Right lobe of liver (tissue), 6 donors: Measurements from ENCODE around the gene RPP14. TPM values are rescaled to one million over a fixed set of nuclear protein-coding genes. Genes with fewer than 3 reads are reported as not detected.

Source experiments
- ATAC-seq, 4 donors: fragments of 200-7000 bp; cut with Tn5 transposase; one replicate each; pipeline ENCODE4 v1.9.1; 2020; ENCODE audit warnings: mild to moderate bottlenecking in 4 of 4, moderate library complexity in 4 of 4
- DNase-seq, 3 donors: peaks; one replicate each; pipeline ENCODE4 v3.0.0-alpha.2; 2020
- H3K27ac ChIP-seq, 3 donors: fragments of 200-600 bp; one replicate each; pipeline ENCODE4 v1.8.0; 2022
- H3K27me3 ChIP-seq, 2 donors: fragments of 200-600 bp; one replicate each; pipeline ENCODE4 v1.8.0; 2022
- H3K36me3 ChIP-seq, 4 donors: fragments of 200-600 bp; sonication (generic) in 1 of 4; one replicate each; pipeline versions ENCODE4 v1.5.1 to v1.8.0; 2017 to 2022; ENCODE audit warnings: control low read depth in 1 of 4
- H3K4me1 ChIP-seq, 4 donors: fragments of 200-600 bp; sonication (generic) in 1 of 4; one replicate each; pipeline versions ENCODE4 v1.5.1 to v1.8.0; 2017 to 2022; ENCODE audit warnings: control low read depth in 1 of 4
- H3K4me3 ChIP-seq, 3 donors: fragments of 200-600 bp; one replicate each; pipeline ENCODE4 v1.8.0; 2022
- H3K9me3 ChIP-seq, 4 donors: fragments of 200-600 bp; sonication (generic) in 1 of 4; one replicate each; pipeline versions ENCODE4 v1.5.1 to v1.8.0; 2017 to 2022; ENCODE audit warnings: control low read depth in 1 of 4
- POLR2A ChIP-seq: fragments of 450-650 bp; IDR thresholded peaks from one replicate; pipeline ENCODE4 v1.6.1; 2017; ENCODE audit warnings: antibody characterized with exemption, mild to moderate bottlenecking
- WGBS: methylation state at CpG from one replicate; pipeline ENCODE4 v1.1.6; 2018; ENCODE audit warnings: low coverage, low lambda C conversion rate; ENCODE audit not compliant: insufficient coverage; ENCODE audit errors: missing lambda C conversion rate; 5-methylcytosine and 5-hydroxymethylcytosine counted together
- intact Hi-C, 2 donors: fragments of 100-400 bp; cut with DNase I; formaldehyde crosslinking; loops; one replicate each; pipeline versions ENCODE4 v1.11.2 to v1.14.1; 2022
- total RNA-seq, 6 experiments: library from RNA; depleted of rRNA in 2 of 6; stranded (reverse); fragments of >200 nt in 2 of 6; fragmentation: NEBNext Ultra II Directional in 3 of 6; extraction: Animal tissue kit (Norgen Biotek cat#: 25700) in 3 of 6; gene quantifications; one replicate each; pipeline versions ENCODE4 v1.1.0 to v1.2.4, GENCODE V29; 2016 to 2023
- TF ChIP-seq, protein P1 (sequence below), 4 donors: fragments of 200-600 bp in 3 of 4; fragments of 450-650 bp in 1 of 4; IDR thresholded peaks; one replicate each; pipeline versions ENCODE4 v1.5.1 to v1.8.0; 2016 to 2022; ENCODE audit warnings: antibody characterized with exemption in 4 of 4, mild to moderate bottlenecking in 2 of 4
- donor health status: DM: no; HTN: yes; CAD: no.
- donor health status: DM: no; HTN: no; CAD: no.
- donor health status: DM: no; HTN: no; CAD: no.
- donor health status: DM: no; HTN: yes; CAD: no.
- donor health status: DM: no; HTN: yes; CAD: no.

The RPP14 gene
- total RNA-seq, 6 experiments from 2014 or later, result 7.9 to 12.6 (median 10.6) TPM

- Histone ChIP-seq H3K4me3 (no peak overlapping the region), H3K27ac (no peak overlapping the region), H3K4me1 (peaks cover 0 to 5% (median 0%) of the 10 kb centered on the region in 4 donors), H3K27me3 (no peaks in the 10 kb centered on the region), H3K9me3 (no peaks in the 10 kb centered on the region), H3K36me3 (no peaks in the 10 kb centered on the region)
- no peak for DNase-seq
- 70% methylated on average over 7 of the region's 7 CpGs for WGBS
- intact Hi-C loops, result no loop called here
- peak in 1 of 4 donors; percentile 22 for ATAC-seq
- no peak for TF ChIP-seq POLR2A
- TF ChIP-seq, protein P1, sequence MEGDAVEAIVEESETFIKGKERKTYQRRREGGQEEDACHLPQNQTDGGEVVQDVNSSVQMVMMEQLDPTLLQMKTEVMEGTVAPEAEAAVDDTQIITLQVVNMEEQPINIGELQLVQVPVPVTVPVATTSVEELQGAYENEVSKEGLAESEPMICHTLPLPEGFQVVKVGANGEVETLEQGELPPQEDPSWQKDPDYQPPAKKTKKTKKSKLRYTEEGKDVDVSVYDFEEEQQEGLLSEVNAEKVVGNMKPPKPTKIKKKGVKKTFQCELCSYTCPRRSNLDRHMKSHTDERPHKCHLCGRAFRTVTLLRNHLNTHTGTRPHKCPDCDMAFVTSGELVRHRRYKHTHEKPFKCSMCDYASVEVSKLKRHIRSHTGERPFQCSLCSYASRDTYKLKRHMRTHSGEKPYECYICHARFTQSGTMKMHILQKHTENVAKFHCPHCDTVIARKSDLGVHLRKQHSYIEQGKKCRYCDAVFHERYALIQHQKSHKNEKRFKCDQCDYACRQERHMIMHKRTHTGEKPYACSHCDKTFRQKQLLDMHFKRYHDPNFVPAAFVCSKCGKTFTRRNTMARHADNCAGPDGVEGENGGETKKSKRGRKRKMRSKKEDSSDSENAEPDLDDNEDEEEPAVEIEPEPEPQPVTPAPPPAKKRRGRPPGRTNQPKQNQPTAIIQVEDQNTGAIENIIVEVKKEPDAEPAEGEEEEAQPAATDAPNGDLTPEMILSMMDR (IDR thresholded peaks at IDR 0.05), result no peak
Measured at GRCh38 chr3:58349792-58350626, 44.0 kb downstream of the RPP14 start.

DNA sequence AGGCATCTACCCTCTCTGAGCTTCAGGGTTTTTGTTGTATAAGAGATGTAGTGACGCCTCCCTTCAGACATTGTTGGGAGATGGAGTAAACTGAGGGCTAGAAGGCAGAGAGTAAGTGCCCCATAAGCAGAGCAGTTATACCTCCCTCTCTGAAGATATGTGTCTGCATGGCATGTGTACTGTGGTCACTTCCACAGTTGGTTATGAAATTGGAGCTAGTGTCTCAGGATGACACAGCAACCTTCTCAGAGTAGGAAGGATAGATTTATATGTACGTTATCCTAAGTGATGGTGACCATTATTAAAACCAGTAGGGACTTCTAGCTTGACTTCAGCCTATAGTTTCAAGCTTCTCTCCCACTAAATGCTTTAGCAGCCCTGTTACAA lies 44.6 kb downstream of the RPP14 start:
- ATAC-seq (peak in 3 of 4 donors; percentile 41 to 60 (median 44)), DNase-seq (no peak)
- Histone ChIP-seq H3K4me3 (no peak overlapping the region), H3K9me3 (no peaks in the 10 kb centered on the region), H3K27ac (no peak overlapping the region), H3K36me3 (no peaks in the 10 kb centered on the region), H3K4me1 (peaks cover 0 to 5% (median 0%) of the 10 kb centered on the region in 4 donors), H3K27me3 (no peaks in the 10 kb centered on the region)
- 47% methylated on average over 2 of the region's 2 CpGs for WGBS
- TF ChIP-seq, protein P1 (IDR thresholded peaks at IDR 0.05), result no peak
- TF ChIP-seq POLR2A, result no peak
- intact Hi-C loops, result no loop called here

GRCh38 chr3:58351920-58352319 lies 45.9 kb downstream of the RPP14 start:
- Histone ChIP-seq H3K27ac (no peak overlapping the region), H3K27me3 (no peaks in the 10 kb centered on the region), H3K4me3 (no peak overlapping the region), H3K36me3 (no peaks in the 10 kb centered on the region), H3K4me1 (peaks cover 0 to 5% (median 0%) of the 10 kb centered on the region in 4 donors), H3K9me3 (no peaks in the 10 kb centered on the region)
- TF ChIP-seq, protein P1 (IDR thresholded peaks at IDR 0.05), result no peak
- TF ChIP-seq POLR2A, result no peak
- no peak for ATAC-seq
- no peak for DNase-seq
- 66% methylated on average over 3 of the region's 3 CpGs for WGBS
- intact Hi-C loops, result no loop called here

- ATAC-seq (no peak), DNase-seq (no peak)
- Histone ChIP-seq H3K27me3 (no peaks in the 10 kb centered on the region), H3K9me3 (no peaks in the 10 kb centered on the region), H3K27ac (no peak overlapping the region), H3K4me1 (peaks cover 0 to 4% (median 0%) of the 10 kb centered on the region in 4 donors), H3K36me3 (no peaks in the 10 kb centered on the region), H3K4me3 (no peak overlapping the region)
- no peak for TF ChIP-seq POLR2A
- TF ChIP-seq, protein P1 (IDR thresholded peaks at IDR 0.05), result no peak
- WGBS, result 76% methylated on average over 6 of the region's 6 CpGs
- intact Hi-C loops, result no loop called here
Measured at GRCh38 chr3:58352626-58353025, 46.6 kb downstream of the RPP14 start.
